Mesendoderm (in vitro differentiated cells): ENCODE data around the gene TYW1. TPM values are rescaled to one million over a fixed set of nuclear protein-coding genes. Genes with fewer than 3 reads are reported as not detected.
"Not testable (repeated sequence)": the region's sequence is repeated elsewhere in the genome, so short reads cannot be mapped to it uniquely, and the experiment has no call there.

Source experiments
- DNase-seq: peaks from one replicate; pipeline ENCODE4 v3.0.0; 2013
- H2AK5ac ChIP-seq: 2 replicates; pipeline ENCODE4 v1.6.1; 2013; ENCODE audit warnings: low read length, inconsistent platforms
- H2BK120ac ChIP-seq: 2 replicates; pipeline ENCODE4 v1.6.1; 2013; ENCODE audit warnings: low read depth, mild to moderate bottlenecking, low read length, moderate library complexity, mixed read lengths
- H2BK15ac ChIP-seq: replicated peaks from 2 replicates; pipeline ENCODE4 v1.6.1; 2013; ENCODE audit warnings: low read depth, mild to moderate bottlenecking, moderate library complexity
- H2BK5ac ChIP-seq: 2 replicates; pipeline ENCODE4 v1.6.1; 2013; ENCODE audit warnings: low read length, inconsistent platforms
- H3K18ac ChIP-seq: 2 replicates; pipeline ENCODE4 v1.6.1; 2013; ENCODE audit warnings: mild to moderate bottlenecking, low read length, mixed read lengths
- H3K23ac ChIP-seq: one replicate; pipeline ENCODE4 v1.6.1; 2013; ENCODE audit warnings: low read length
- H3K27ac ChIP-seq: 2 replicates; pipeline ENCODE4 v1.5.1; 2013; ENCODE audit warnings: low read depth, mild to moderate bottlenecking, inconsistent platforms, low read length, moderate library complexity
- H3K27me3 ChIP-seq: 2 replicates; pipeline ENCODE4 v1.6.1; 2013; ENCODE audit warnings: low read length, control low read depth, mild to moderate bottlenecking, inconsistent platforms; ENCODE audit not compliant: insufficient read depth, poor library complexity
- H3K36me3 ChIP-seq: 2 replicates; pipeline ENCODE4 v1.6.1; 2013; ENCODE audit warnings: low read length, inconsistent platforms; ENCODE audit not compliant: control insufficient read depth, insufficient read depth
- H3K4ac ChIP-seq: one replicate; pipeline ENCODE4 v1.6.1; 2013; ENCODE audit warnings: low read depth, mild to moderate bottlenecking, low read length, moderate library complexity
- H3K4me1 ChIP-seq: 2 replicates; pipeline ENCODE4 v1.6.1; 2013; ENCODE audit warnings: low read depth, low read length, inconsistent platforms; ENCODE audit not compliant: control insufficient read depth
- H3K4me2 ChIP-seq: 2 replicates; pipeline ENCODE4 v1.6.1; 2013; ENCODE audit warnings: low read length
- H3K4me3 ChIP-seq: 2 replicates; pipeline ENCODE4 v1.5.1; 2013; ENCODE audit warnings: mild to moderate bottlenecking, low read length
- H3K56ac ChIP-seq: one replicate; pipeline ENCODE4 v1.6.1; 2013; ENCODE audit warnings: low read length
- H3K79me1 ChIP-seq: 2 replicates; pipeline ENCODE4 v1.6.1; 2013; ENCODE audit warnings: low read length, inconsistent platforms
- H3K79me2 ChIP-seq: 2 replicates; pipeline ENCODE4 v1.6.1; 2013; ENCODE audit warnings: mild to moderate bottlenecking, low read length; ENCODE audit not compliant: control insufficient read depth, insufficient read depth
- H3K9ac ChIP-seq: 2 replicates; pipeline ENCODE4 v1.6.1; 2013; ENCODE audit warnings: low read length, inconsistent platforms
- H4K5ac ChIP-seq: one replicate; pipeline ENCODE4 v1.6.1; 2013; ENCODE audit warnings: low read length
- H4K8ac ChIP-seq: one replicate; pipeline ENCODE4 v1.6.1; 2013; ENCODE audit warnings: low read depth, mild to moderate bottlenecking, control low read depth, low read length, moderate library complexity
- WGBS: extraction: QIAGEN DNeasy Blood & Tissue Kit; methylation state at CpG from one replicate; pipeline ENCODE4 v1.1.7; 2013; ENCODE audit warnings: low lambda C conversion rate, missing lambda C conversion rate; ENCODE audit not compliant: insufficient coverage; ENCODE audit errors: extremely low coverage; 5-methylcytosine and 5-hydroxymethylcytosine counted together
- polyA plus RNA-seq, 2 experiments: library from polyadenylated mRNA; stranded (reverse); fragments of 200-250 nt; gene quantifications; one replicate each; pipeline ENCODE4 v1.2.3, GENCODE V29; 2013

The TYW1 gene
- 13.8 TPM for polyA plus RNA-seq (2013, experiment 1 of 2)
- 15.0 TPM for polyA plus RNA-seq (2013, experiment 2 of 2)

GRCh38 chr7:66996444-66997191 is at the start of gene TYW1:
Gene TYW1, plus strand, starts transcription at chr7:66996833. Its CDS starts 146 bp downstream, at chr7:66996979.
- not testable (repeated sequence) for H2AK5ac ChIP-seq, H3K23ac ChIP-seq, H3K36me3 ChIP-seq, H3K79me1 ChIP-seq, H3K79me2 ChIP-seq, H2BK15ac ChIP-seq, H3K18ac ChIP-seq, H2BK5ac ChIP-seq, H3K27me3 ChIP-seq, H3K4me1 ChIP-seq, H2BK120ac ChIP-seq, H3K4ac ChIP-seq, H4K8ac ChIP-seq, H4K5ac ChIP-seq
- Histone ChIP-seq H3K27ac (peak within 1 kb of the TSS; percentile 36), H3K4me3 (peak within 1 kb of the TSS; percentile 85), H3K9ac (peak within 1 kb of the TSS; percentile 79), H3K4me2 (peak within 1 kb of the TSS; percentile 66), H3K56ac (peak within 1 kb of the TSS; percentile 84)
- peak; percentile 99 for DNase-seq
- no CpG with 5 or more reads among the region's 44 CpGs for WGBS

DNA sequence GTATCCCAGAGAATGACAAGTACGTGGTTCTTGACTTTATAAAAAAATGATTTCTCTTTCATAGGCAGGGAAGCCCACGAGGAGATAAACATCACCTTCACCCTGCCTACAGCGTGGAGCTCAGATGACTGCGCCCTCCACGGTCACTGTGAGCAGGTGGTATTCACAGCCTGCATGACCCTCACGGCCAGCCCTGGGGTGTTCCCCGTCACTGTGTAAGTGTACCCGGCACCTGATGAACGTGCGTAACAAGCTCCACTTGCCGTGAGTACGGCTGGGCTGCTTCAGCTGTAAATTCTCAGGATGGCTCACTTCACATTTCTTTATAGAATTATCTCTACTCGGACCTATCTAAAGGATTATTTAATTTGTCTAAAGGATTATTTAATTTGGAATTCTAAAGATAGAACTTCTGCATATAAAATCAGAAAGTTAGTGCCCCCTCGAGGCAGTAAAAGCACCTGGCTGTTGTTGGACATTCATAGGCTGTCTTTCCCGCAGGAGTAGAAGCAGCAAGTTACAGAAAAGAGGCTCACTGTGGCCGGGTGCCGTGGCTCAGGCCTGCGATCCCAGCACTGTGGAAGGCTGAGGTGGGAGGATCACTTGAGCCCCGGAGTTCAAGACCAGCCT is 48.0 kb upstream of the TYW1 start:
- Histone ChIP-seq H3K27ac (no peak overlapping the region), H2BK15ac (no peak overlapping the region), H3K4me3 (no peak overlapping the region), H4K5ac (no peak overlapping the region), H3K27me3 (no peaks in the 10 kb centered on the region), H3K79me2 (no peaks in the 10 kb centered on the region), H2BK120ac (no peak overlapping the region), H3K36me3 (peaks cover 10% of the 10 kb centered on the region), H3K4me2 (no peak overlapping the region), H3K9ac (no peak overlapping the region), H4K8ac (no peak overlapping the region), H3K18ac (no peak overlapping the region), H2BK5ac (no peak overlapping the region), H3K79me1 (no peaks in the 10 kb centered on the region), H3K4me1 (no peaks in the 10 kb centered on the region), H3K56ac (no peak overlapping the region), H3K23ac (no peak overlapping the region), H3K4ac (no peak overlapping the region), H2AK5ac (no peak overlapping the region)
- no peak for DNase-seq
- no CpG with 5 or more reads among the region's 19 CpGs for whole genome bisulfite sequencing

DNA sequence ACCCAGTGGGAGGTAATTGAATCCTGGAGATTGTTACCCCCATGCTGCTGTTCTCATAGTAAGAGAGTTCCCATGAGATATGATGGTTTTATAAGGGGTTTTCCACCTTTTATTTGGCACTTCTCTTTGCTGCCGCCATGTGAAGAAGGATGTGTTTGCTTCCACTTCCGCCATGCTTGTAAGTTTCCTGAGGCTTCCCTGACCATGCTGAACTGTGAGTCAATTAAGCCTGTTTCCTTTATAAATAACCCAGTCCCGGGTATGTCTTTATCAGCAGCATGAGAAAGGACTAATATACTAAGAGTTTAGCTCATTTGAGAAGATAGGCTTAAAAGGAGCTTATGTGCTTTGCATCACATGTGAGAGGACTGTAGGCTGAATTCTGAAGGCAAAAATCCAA is 46.3 kb upstream of the TYW1 start:
- no peak overlapping the region for H3K4me3 ChIP-seq
- H3K4ac ChIP-seq = no peak overlapping the region
- H3K79me2 ChIP-seq = no peaks in the 10 kb centered on the region
- no peak overlapping the region for H2BK5ac ChIP-seq
- no peak overlapping the region for H4K5ac ChIP-seq
- no peak overlapping the region for H2BK120ac ChIP-seq
- H3K36me3 ChIP-seq = peaks cover 13% of the 10 kb centered on the region
- H3K4me2 ChIP-seq = no peak overlapping the region
- H3K9ac ChIP-seq = no peak overlapping the region
- no peaks in the 10 kb centered on the region for H3K4me1 ChIP-seq
- H3K56ac ChIP-seq = no peak overlapping the region
- WGBS = no CpG with 5 or more reads among the region's 3 CpGs
- H3K18ac ChIP-seq = no peak overlapping the region
- no peak overlapping the region for H2AK5ac ChIP-seq
- H3K23ac ChIP-seq = no peak overlapping the region
- H2BK15ac ChIP-seq = no peak overlapping the region
- H3K79me1 ChIP-seq = no peaks in the 10 kb centered on the region
- no peak overlapping the region for H3K27ac ChIP-seq
- no peak overlapping the region for H4K8ac ChIP-seq
- H3K27me3 ChIP-seq = no peaks in the 10 kb centered on the region
- DNase-seq = no peak

DNA sequence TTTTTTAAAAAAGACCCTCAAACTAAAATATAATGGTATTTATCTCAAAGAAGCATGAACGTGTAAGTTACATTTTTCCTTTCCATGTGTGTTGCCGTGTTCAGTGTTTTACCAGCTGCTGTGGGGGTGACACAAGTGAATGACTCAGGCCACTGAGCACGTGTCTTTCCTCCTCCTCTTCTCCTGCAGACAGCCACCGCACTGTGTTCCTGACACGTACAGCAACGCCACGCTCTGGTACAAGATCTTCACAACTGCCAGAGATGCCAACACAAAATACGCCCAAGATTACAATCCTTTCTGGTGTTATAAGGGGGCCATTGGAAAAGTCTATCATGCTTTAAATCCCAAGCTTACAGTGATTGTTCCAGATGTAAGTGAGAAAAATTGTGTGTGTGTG is 45.9 kb upstream of the TYW1 start:
- Histone ChIP-seq H3K79me1 (no peaks in the 10 kb centered on the region), H3K4me2 (no peak overlapping the region), H2BK120ac (no peak overlapping the region), H3K23ac (no peak overlapping the region), H2BK5ac (no peak overlapping the region), H3K56ac (no peak overlapping the region), H3K36me3 (peaks cover 14% of the 10 kb centered on the region), H3K18ac (no peak overlapping the region), H3K9ac (no peak overlapping the region), H4K8ac (no peak overlapping the region), H4K5ac (no peak overlapping the region), H3K4me3 (no peak overlapping the region), H3K79me2 (no peaks in the 10 kb centered on the region), H3K4ac (no peak overlapping the region), H3K27me3 (no peaks in the 10 kb centered on the region), H2BK15ac (no peak overlapping the region), H3K4me1 (no peaks in the 10 kb centered on the region), H2AK5ac (no peak overlapping the region), H3K27ac (no peak overlapping the region)
- DNase-seq = no peak
- WGBS = no CpG with 5 or more reads among the region's 8 CpGs

- H3K27ac ChIP-seq = no peak overlapping the region
- H3K4me2 ChIP-seq = no peak overlapping the region
- peaks cover 14% of the 10 kb centered on the region for H3K36me3 ChIP-seq
- H3K18ac ChIP-seq = no peak overlapping the region
- H4K8ac ChIP-seq = no peak overlapping the region
- no peaks in the 10 kb centered on the region for H3K79me2 ChIP-seq
- no peak overlapping the region for H3K4ac ChIP-seq
- no peak overlapping the region for H3K23ac ChIP-seq
- no peak overlapping the region for H2BK120ac ChIP-seq
- no peak overlapping the region for H3K9ac ChIP-seq
- H3K27me3 ChIP-seq = no peaks in the 10 kb centered on the region
- no peak overlapping the region for H3K4me3 ChIP-seq
- no CpG with 5 or more reads among the region's 11 CpGs for WGBS
- no peak overlapping the region for H4K5ac ChIP-seq
- no peak overlapping the region for H2BK15ac ChIP-seq
- H3K79me1 ChIP-seq = no peaks in the 10 kb centered on the region
- DNase-seq = peak; percentile 86
- H2BK5ac ChIP-seq = no peak overlapping the region
- no peak overlapping the region for H2AK5ac ChIP-seq
- no peaks in the 10 kb centered on the region for H3K4me1 ChIP-seq
- no peak overlapping the region for H3K56ac ChIP-seq
These were observed 44.1 kb upstream of the TYW1 start for GRCh38 chr7:66952343-66953043.
